BLaER1 treated with 17β-estradiol and CSF1 and Interleukin-3, amounts not matched to agents 10 nM and 100 nM (cell line): ENCODE results near the gene COG8.

Experiments used
- H3K27ac ChIP-seq, 11 experiments: shearing (Covaris generic); formaldehyde crosslinking; 2 replicates each; pipeline ENCODE4 v1.8.1; 2022
- H3K27me3 ChIP-seq, 11 experiments: shearing (Covaris generic); formaldehyde crosslinking; 2 replicates each; pipeline ENCODE4 v1.8.1; 2022
- H3K36me3 ChIP-seq, 11 experiments: shearing (Covaris generic); formaldehyde crosslinking; 2 replicates each; pipeline ENCODE4 v1.8.1; 2022
- H3K4me1 ChIP-seq, 10 experiments: shearing (Covaris generic); formaldehyde crosslinking; 2 replicates each; pipeline ENCODE4 v1.8.1; 2022
- H3K4me2 ChIP-seq, 11 experiments: shearing (Covaris generic); formaldehyde crosslinking; 2 replicates each; pipeline ENCODE4 v1.8.1; 2022
- H3K4me3 ChIP-seq, 10 experiments: shearing (Covaris generic); formaldehyde crosslinking; 2 replicates each; pipeline ENCODE4 v1.8.1; 2022
- H3K9ac ChIP-seq, 11 experiments: shearing (Covaris generic); formaldehyde crosslinking; 2 replicates each; pipeline ENCODE4 v1.8.1; 2022
- H3K9me3 ChIP-seq, 11 experiments: shearing (Covaris generic); formaldehyde crosslinking; replicated peaks in 1 of 11; 2 replicates each; pipeline ENCODE4 v1.8.1; 2022
- H4K20me1 ChIP-seq, 11 experiments: shearing (Covaris generic); formaldehyde crosslinking; 2 replicates each; pipeline ENCODE4 v1.8.1; 2022
- Cebpa-rat ChIP-seq, 11 experiments: shearing (Covaris generic); IDR thresholded peaks; 2 replicates each; pipeline ENCODE4 v1.8.1; 2022

COG8 gene

DNA sequence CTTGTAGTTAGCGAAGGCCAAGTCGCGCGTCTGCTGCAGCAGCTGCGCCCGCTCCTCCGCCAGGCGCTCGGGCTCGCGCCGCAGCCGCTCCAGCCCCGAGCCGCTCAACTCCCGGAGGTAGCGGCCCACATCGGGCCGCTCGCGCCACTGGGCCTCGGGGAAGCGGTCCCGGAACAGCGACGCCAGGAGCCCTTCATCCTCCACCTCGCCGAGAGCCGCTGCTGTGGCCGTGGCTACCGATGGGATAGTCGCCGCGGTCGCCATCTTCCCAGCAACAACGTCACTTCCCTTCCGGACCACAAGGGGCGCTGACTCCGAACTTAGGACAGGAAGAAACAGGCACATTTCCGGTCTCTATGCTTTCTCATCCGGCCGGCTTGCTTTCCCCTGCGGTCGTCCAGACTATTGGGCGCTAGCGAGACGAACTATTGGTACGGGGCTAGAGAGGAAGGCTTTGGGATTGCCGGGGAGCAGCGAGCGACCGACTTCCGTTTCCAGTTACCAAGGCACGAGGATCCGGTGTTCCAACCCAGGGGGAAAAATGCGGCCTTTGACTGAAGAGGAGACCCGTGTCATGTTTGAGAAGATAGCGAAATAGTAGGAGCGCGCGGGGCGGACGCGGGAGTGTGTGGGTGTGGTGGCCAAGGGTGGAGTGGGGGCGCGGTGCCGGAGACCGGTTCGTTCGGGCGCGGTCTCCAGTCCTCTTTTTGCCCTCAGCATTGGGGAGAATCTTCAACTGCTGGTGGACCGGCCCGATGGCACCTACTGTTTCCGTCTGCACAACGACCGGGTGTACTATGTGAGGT lies at the start of gene COG8, which contains the start of gene NIP7:
Gene COG8 (minus strand): TSS at position 276 of the 806 bp plus-strand sequence. CDS start 12 bp downstream, at position 264.
Gene NIP7 (plus strand): TSS at position 484 of the 806 bp plus-strand sequence. CDS start 58 bp downstream, at position 542.
- H3K4me1 ChIP-seq: peaks cover 33 to 49% (median 40%) of the 10 kb centered on the region in 10 experiments
- no peaks in the 10 kb centered on the region for H3K27me3 ChIP-seq
- TF ChIP-seq Cebpa-rat (IDR thresholded peaks at IDR 0.05): no peak
- H3K4me2 ChIP-seq: peak within 1 kb of the TSS; percentile 89 to 98 (median 94)
- H3K9me3 ChIP-seq: no peaks in the 10 kb centered on the region
- H4K20me1 ChIP-seq: peaks cover 0 to 29% (median 9%) of the 10 kb centered on the region in 11 experiments; a peak in 10 of 22 replicates
- H3K4me3 ChIP-seq: peak within 1 kb of the TSS; percentile 78 to 99 (median 87)
- peaks cover 58 to 71% (median 63%) of the 10 kb centered on the region in 11 experiments for H3K36me3 ChIP-seq
- peak within 1 kb of the TSS; percentile 64 to 95 (median 91) for H3K27ac ChIP-seq
- H3K9ac ChIP-seq: peak within 1 kb of the TSS; percentile 87 to 96 (median 92)

DNA sequence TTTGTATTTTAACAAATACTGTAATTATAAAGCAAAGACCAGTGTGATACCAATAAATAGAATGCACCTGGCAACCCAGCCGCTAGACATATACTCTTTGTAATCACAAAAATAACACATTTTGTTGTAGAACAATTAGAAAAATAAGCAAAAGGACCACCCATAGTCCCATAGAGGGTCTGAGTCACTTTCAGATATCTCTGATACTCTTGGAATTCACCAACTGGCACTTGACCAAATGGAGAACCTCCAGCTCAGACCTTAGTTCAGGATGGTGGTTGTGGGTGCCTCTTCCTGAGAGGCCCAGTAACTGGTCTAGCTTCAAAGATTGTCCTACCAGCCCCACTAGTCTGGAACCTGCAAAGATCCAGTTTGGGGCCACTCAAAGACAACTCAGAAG lies 47.2 kb upstream of the COG8 start:
- Histone ChIP-seq H3K4me3 (peak overlapping the region in 7 of 10 experiments; percentile 68 to 90 (median 82); a peak in 8 of 20 replicates), H3K9ac (peak overlapping the region in 1 of 11 experiments; percentile 90; a peak in 2 of 22 replicates)
- TF ChIP-seq Cebpa-rat (IDR thresholded peaks at IDR 0.05): no peak

DNA sequence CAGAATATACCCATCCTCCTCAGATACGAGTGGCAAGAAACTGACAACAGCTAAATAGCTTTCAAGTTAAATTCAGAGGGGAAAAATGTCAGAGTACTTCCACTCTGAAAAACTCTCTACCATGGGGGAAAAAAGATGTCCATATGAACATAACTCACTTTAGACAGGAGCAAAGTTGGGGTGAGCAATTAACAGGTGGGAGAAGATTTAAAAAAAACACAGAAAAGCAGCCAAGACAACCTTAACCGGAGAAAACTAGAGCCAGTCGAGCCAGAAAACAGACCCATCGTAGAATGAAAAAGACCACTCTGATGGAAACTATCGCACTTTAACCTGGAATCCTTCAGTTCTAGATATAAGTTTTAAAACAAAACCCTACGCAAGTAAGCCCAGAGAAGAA lies 45.6 kb upstream of the COG8 start:
- Histone ChIP-seq H3K27ac (peak overlapping the region; percentile 78 to 97 (median 94)), H4K20me1 (peaks cover 0 to 32% (median 0%) of the 10 kb centered on the region in 11 experiments; a peak in 9 of 22 replicates), H3K9ac (peak overlapping the region; percentile 87 to 98 (median 95)), H3K4me3 (peak overlapping the region; percentile 68 to 90 (median 80)), H3K4me2 (peak overlapping the region; percentile 77 to 93 (median 89)), H3K27me3 (no peaks in the 10 kb centered on the region), H3K9me3 (no peaks in the 10 kb centered on the region), H3K4me1 (peaks cover 32 to 55% (median 46%) of the 10 kb centered on the region in 10 experiments), H3K36me3 (peaks cover 30 to 46% (median 44%) of the 10 kb centered on the region in 11 experiments)
- TF ChIP-seq Cebpa-rat (IDR thresholded peaks at IDR 0.05): no peak

More for the DNA sequence above, 47.2 kb upstream of the COG8 start:
- Histone ChIP-seq H3K4me2 (peak overlapping the region in 9 of 11 experiments; percentile 40 to 87 (median 49); a peak in 11 of 22 replicates), H3K36me3 (peaks cover 22 to 30% (median 28%) of the 10 kb centered on the region in 11 experiments), H3K27me3 (no peaks in the 10 kb centered on the region), H3K4me1 (peaks cover 24 to 40% (median 32%) of the 10 kb centered on the region in 10 experiments), H3K9me3 (no peaks in the 10 kb centered on the region), H4K20me1 (peaks cover 0 to 24% (median 0%) of the 10 kb centered on the region in 11 experiments; a peak in 7 of 22 replicates), H3K27ac (peak overlapping the region in 3 of 11 experiments; percentile 91 to 97 (median 96); a peak in 5 of 22 replicates)

DNA sequence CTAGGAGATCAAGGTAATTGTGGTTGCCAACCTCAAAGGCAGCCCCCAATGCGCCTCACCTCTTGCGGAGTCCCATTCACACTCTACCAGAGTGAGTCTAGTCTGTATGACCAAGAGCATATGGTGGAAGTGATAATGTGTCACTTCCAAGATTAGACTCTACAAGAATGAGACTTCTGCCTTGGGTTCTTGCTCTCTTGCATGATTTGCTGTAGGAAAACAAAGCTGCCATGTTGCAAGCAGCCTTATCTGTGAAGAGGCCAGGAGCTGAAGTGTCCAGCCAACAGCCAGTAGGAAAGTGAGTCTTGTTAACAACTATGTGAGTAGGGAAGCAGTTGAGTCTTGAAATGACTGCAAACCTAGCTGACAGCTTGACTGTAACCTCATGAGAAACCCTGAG lies 43.1 kb upstream of the COG8 start:
- H3K4me2 ChIP-seq: peak overlapping the region; percentile 77 to 93 (median 89)
- TF ChIP-seq Cebpa-rat (IDR thresholded peaks at IDR 0.05): no peak
- peaks cover 0 to 33% (median 0%) of the 10 kb centered on the region in 11 experiments; a peak in 9 of 22 replicates for H4K20me1 ChIP-seq
- H3K27me3 ChIP-seq: no peaks in the 10 kb centered on the region
- H3K9ac ChIP-seq: no peak overlapping the region
- peaks cover 0 to 8% (median 0%) of the 10 kb centered on the region in 11 experiments; a peak in 3 of 22 replicates for H3K9me3 ChIP-seq
- H3K4me1 ChIP-seq: peaks cover 32 to 71% (median 52%) of the 10 kb centered on the region in 10 experiments
- peak overlapping the region in 5 of 11 experiments; percentile 2 to 79 (median 55); a peak in 7 of 22 replicates for H3K27ac ChIP-seq
- H3K36me3 ChIP-seq: peaks cover 55 to 72% (median 69%) of the 10 kb centered on the region in 11 experiments
- peak overlapping the region in 3 of 10 experiments; percentile 15 to 90 (median 39); a peak in 3 of 20 replicates for H3K4me3 ChIP-seq

DNA sequence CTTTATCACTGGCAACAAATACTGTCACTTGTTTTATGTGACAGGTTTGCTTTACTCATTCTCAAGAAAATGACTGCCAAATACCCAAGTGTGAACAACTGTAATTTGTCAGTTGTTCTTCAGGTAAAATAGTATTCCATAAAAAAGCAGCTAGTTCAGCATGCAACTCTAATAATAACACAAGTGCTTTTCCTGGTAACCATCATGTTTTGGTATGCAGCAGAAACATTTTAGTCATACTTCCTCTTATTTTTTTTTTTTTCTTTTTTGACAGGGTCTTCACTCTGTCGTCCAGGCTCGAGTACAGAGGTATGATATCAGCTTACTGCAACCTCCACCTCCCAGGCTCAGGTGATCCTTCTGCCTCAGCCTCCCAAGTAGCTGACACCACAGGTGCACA lies 41.9 kb upstream of the COG8 start:
- H3K4me2 ChIP-seq: peak overlapping the region; percentile 77 to 93 (median 89); a peak in 21 of 22 replicates
- no peaks in the 10 kb centered on the region for H3K27me3 ChIP-seq
- peak overlapping the region in 8 of 11 experiments; percentile 15 to 58 (median 30); a peak in 10 of 22 replicates for H3K9ac ChIP-seq
- H4K20me1 ChIP-seq: peaks cover 0 to 33% (median 0%) of the 10 kb centered on the region in 11 experiments; a peak in 9 of 22 replicates
- H3K4me3 ChIP-seq: peak overlapping the region in 1 of 10 experiments; percentile 15; a peak in 3 of 20 replicates
- TF ChIP-seq Cebpa-rat (IDR thresholded peaks at IDR 0.05): no peak
- H3K27ac ChIP-seq: peak overlapping the region in 9 of 11 experiments; percentile 19 to 79 (median 55); a peak in 14 of 22 replicates
- H3K9me3 ChIP-seq: peaks cover 0 to 18% (median 10%) of the 10 kb centered on the region in 11 experiments; a peak in 11 of 22 replicates
- peaks cover 32 to 67% (median 50%) of the 10 kb centered on the region in 10 experiments for H3K4me1 ChIP-seq
- H3K36me3 ChIP-seq: peaks cover 67 to 84% (median 81%) of the 10 kb centered on the region in 11 experiments

DNA sequence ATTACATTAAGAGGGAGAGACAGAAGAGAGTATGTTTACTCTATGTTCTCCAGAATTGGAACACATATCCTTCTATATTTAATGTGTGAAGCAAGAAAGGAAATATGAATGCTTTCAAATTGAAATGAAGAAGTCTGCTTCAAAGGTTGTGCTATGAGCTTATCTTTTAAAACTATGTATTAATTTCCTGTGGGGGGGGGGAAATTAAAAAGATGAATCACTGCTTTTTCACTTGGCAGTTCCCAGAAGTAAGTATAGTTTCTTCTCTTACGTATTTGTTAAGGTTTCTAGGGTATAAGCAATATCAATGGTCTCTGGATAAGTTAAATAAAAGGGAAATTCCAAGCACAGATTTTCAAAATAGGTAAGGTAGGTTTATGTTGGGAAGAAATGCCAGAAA lies 39.4 kb upstream of the COG8 start:
- Histone ChIP-seq H3K27ac (no peak overlapping the region), H3K4me2 (peak overlapping the region in 4 of 11 experiments; percentile 12 to 31 (median 18); a peak in 4 of 22 replicates), H3K4me1 (peaks cover 37 to 66% (median 51%) of the 10 kb centered on the region in 10 experiments), H3K4me3 (no peak overlapping the region), H3K36me3 (peaks cover 74 to 100% (median 97%) of the 10 kb centered on the region in 11 experiments), H3K27me3 (no peaks in the 10 kb centered on the region), H3K9me3 (peaks cover 0 to 31% (median 24%) of the 10 kb centered on the region in 11 experiments; a peak in 17 of 22 replicates), H3K9ac (peak overlapping the region in 1 of 11 experiments; percentile 3; a peak in 1 of 22 replicates), H4K20me1 (peaks cover 0 to 27% (median 4%) of the 10 kb centered on the region in 11 experiments; a peak in 10 of 22 replicates)
- TF ChIP-seq Cebpa-rat (IDR thresholded peaks at IDR 0.05): no peak

GRCh38 chr16:69378036-69378435 lies 38.7 kb upstream of the COG8 start:
- peaks cover 37 to 66% (median 50%) of the 10 kb centered on the region in 10 experiments for H3K4me1 ChIP-seq
- no peak overlapping the region for H3K9ac ChIP-seq
- no peak overlapping the region for H3K4me3 ChIP-seq
- peaks cover 0 to 31% (median 24%) of the 10 kb centered on the region in 11 experiments; a peak in 17 of 22 replicates for H3K9me3 ChIP-seq
- H4K20me1 ChIP-seq: peaks cover 0 to 23% (median 9%) of the 10 kb centered on the region in 11 experiments; a peak in 11 of 22 replicates
- H3K27me3 ChIP-seq: no peaks in the 10 kb centered on the region
- TF ChIP-seq Cebpa-rat (IDR thresholded peaks at IDR 0.05): no peak
- no peak overlapping the region for H3K4me2 ChIP-seq
- peaks cover 74 to 100% (median 93%) of the 10 kb centered on the region in 11 experiments for H3K36me3 ChIP-seq
- peak overlapping the region in 4 of 11 experiments; percentile 4 to 44 (median 24); a peak in 3 of 22 replicates for H3K27ac ChIP-seq

DNA sequence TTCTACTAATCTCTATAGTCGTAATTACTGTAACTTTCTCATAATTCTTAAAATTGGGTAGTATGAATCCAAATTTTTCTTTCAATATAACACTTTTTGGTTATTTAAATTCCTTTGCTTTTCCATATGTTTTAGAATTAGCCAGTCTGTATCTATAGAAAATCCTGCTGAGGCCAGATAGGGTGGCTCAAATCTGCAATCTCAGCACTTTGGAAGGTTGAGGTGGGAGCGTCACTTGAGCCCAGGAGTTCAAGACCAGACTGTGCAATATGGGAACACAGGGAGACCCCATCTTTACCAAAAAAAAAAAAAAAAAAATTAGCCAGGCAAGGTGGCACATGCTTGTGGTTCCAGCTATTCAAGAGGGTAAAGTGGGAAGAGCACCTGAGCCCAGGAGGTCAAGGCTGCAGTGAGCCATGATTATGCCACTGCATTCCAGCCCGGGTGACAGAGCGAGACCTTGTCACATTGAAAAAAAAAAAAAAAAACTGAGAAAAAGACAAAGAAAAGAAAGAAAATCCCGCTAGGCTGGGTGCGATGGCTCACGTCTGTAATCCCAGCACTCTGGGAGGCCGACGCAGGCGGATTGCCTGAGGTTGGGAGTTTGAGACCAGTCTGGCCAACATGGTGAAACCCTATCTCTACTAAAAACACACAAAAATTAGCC lies 37.2 kb upstream of the COG8 start:
- H3K36me3 ChIP-seq: peaks cover 75 to 98% (median 85%) of the 10 kb centered on the region in 11 experiments

More for the DNA sequence above, 37.2 kb upstream of the COG8 start:
- H3K27ac ChIP-seq: 0 out of 22 replicates have a peak overlapping the region, but pooled peaks of 1 of the 11 experiments have one; percentile 1
- H3K9me3 ChIP-seq: peaks cover 0 to 31% (median 24%) of the 10 kb centered on the region in 11 experiments; a peak in 17 of 22 replicates
- H3K27me3 ChIP-seq: no peaks in the 10 kb centered on the region
- H4K20me1 ChIP-seq: peaks cover 0 to 20% (median 7%) of the 10 kb centered on the region in 11 experiments; a peak in 10 of 22 replicates
- H3K4me1 ChIP-seq: peaks cover 29 to 66% (median 51%) of the 10 kb centered on the region in 10 experiments
- H3K9ac ChIP-seq: no peak overlapping the region
- no peak overlapping the region for H3K4me3 ChIP-seq
- no peak for TF ChIP-seq Cebpa-rat (IDR thresholded peaks at IDR 0.05)
- no peak overlapping the region for H3K4me2 ChIP-seq
